Activated CD8-positive, alpha-beta memory T cell treated with anti-CD3 and anti-CD28 coated beads for 36 hours (primary cell): Measurements from ENCODE around the gene RIPOR1. TPM values are rescaled to one million over a fixed set of nuclear protein-coding genes. Genes with fewer than 3 reads are reported as not detected.
"Not testable (repeated sequence)": the region's sequence is repeated elsewhere in the genome, so short reads cannot be mapped to it uniquely, and the experiment has no call there.

Source experiments
- CTCF ChIA-PET: fragments of 350-600 bp; sonication (Branson Sonifier 250); formaldehyde crosslinking; loops from one replicate; lab custom pipeline; 2021; ENCODE audit warnings: antibody characterized with exemption; lab: Charles Lee
- POLR2A ChIA-PET: fragments of 350-600 bp; sonication (Branson Sonifier 250); formaldehyde crosslinking; loops from one replicate; lab custom pipeline; 2021; ENCODE audit warnings: antibody characterized with exemption; lab: Charles Lee
- total RNA-seq, 2 experiments: library from RNA; stranded (reverse); gene quantifications; one replicate each; pipeline ENCODE4 v1.2.3, GENCODE V29; 2021

The RIPOR1 gene
- total RNA-seq, 2 experiments from 2014 or later = 23.4 to 30.9 TPM

DNA sequence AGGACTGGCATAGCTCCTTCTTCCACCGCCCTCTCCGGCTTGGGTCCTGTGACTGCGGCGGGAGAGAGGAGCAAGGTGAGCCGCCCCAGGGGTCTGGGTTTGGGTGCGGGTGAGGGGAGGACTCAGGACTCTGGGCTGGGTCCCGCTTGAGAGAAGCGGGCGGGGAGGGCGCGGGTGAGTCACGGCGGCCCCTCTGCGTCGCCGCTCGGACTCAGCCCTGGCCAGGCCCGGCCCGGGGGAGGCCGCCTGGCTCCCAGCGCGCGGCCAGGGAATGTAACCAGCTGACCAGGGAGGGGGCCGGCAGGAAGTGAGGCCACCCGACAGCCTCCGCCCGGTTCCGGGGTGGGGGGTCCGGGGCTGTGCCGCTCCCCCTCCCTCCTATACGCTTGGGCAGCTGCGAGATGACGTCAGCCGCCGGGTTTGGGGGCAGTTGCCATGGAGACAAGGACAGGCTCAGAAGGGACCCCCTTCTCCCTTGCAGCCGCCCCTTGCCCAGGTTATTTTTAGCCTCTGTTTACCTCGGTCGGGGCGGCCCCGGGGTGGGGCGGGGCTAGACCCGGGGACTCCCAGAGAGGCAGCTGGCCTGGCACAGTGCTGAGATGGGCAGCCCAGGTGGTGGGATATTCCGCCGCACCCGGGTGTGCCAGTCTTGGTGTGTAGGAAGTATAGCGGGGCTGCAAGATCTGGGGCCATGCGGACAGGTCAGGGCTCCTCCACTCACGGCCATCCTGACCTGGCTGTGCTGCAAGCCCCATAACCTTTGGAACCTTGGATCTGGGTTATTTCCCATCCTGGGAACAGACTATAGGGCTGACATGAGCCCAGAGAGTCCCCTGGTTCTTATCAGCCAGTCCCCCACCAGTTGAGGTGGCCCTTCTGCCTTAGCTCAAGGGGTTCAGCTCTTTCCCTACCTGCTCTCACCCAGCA is 1.6 kb downstream of the RIPOR1 start:
- ChIA-PET CTCF (interaction anchor here (0.6 to 2.0 kb wide), 9 partner anchors 10 to 656 kb away, joined by 3 to 18 read pairs (median 3); partner anchors contain the start of genes ATP6V0D1 and CTCF), POLR2A (interaction anchor here (0.6 to 0.9 kb wide), 2 partner anchors 15 to 130 kb away, joined by 3 read pairs; partner anchors contain the start of gene ACD)

DNA sequence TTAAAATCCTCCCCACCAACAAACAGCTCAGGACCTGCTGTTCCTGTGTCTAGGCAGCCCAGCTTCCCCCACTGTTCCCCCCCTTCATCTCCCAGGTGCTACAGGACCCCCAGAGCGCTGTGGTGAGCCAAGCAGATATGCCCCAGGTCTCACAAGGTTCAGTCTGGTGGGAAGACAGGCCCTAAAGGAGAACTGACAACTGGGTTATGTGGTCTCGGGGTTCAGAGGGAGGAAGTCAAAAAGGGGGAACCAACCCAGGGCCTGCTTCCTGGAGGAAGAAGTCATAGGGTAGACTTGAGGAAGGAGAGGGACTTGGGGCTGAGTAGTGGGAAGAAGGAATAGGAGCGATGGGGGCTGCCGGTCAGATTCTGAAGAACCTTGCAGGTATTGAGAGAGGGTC is 2.6 kb downstream of the RIPOR1 start:
- ChIA-PET POLR2A (interaction anchor here (0.9 kb wide), 1 partner anchor 129 kb away, joined by 3 read pairs; the partner anchor contains the start of gene ACD), CTCF (interaction anchor here (1.6 to 2.0 kb wide), 2 partner anchors 11 to 136 kb away, joined by 3 to 18 read pairs; no protein-coding TSS in a partner anchor)

DNA sequence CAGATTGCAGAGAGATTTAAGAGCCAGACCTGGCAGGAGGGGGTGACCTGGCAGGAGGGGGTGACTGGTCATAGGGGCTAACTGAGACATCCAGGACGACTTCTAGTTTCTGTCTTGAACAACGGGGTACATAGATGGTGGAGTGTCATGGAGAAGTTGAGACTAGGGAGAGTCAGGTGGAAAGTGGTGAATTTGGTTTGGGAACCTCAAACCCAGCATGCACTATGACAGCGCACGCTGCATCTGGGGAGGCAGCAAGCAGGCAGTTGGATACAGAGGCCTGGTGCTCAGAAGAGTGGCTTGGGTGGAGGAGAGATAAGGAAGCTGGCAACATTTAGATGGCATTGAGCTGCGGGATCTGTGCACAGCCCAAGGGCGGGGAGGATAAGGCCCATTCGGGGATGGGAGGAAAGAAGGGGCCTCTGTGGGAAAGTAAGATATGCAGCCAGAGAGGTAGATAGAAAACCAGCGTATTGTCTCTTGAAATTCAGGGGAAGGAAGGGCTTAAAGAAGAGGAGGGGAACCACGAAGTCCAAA is 4.5 kb downstream of the RIPOR1 start:
- POLR2A ChIA-PET = interaction anchor here (0.6 kb wide), 1 partner anchor 278 kb away, joined by 4 read pairs; no protein-coding TSS in a partner anchor
- CTCF ChIA-PET = interaction anchor here (0.6 to 1.4 kb wide), 5 partner anchors 12 to 135 kb away, joined by 3 to 9 read pairs (median 4); no protein-coding TSS in a partner anchor

DNA sequence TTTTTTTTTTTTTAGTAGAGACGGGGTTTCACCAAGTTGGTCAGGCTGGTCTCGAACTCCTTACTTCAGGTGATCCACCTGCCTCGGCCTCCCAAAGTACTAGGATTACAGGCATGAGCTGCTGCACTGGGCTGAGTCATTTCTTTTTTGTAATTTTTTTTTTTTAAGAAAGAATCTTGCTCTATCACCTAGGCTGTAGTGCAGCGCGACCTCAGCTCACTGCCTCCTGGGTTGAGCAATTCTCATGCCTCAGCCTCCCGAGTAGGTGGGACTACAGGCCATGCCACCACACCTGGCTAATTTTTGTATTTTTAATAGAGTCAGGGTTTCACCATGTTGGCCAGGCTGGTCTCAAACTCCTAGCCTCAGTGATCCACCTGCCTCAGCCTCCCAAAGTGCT is 5.4 kb downstream of the RIPOR1 start:
- CTCF ChIA-PET = interaction anchor here (0.7 to 1.3 kb wide), 2 partner anchors 13 kb away, joined by 5 to 6 read pairs; no protein-coding TSS in a partner anchor
- POLR2A ChIA-PET = not testable (repeated sequence)

DNA sequence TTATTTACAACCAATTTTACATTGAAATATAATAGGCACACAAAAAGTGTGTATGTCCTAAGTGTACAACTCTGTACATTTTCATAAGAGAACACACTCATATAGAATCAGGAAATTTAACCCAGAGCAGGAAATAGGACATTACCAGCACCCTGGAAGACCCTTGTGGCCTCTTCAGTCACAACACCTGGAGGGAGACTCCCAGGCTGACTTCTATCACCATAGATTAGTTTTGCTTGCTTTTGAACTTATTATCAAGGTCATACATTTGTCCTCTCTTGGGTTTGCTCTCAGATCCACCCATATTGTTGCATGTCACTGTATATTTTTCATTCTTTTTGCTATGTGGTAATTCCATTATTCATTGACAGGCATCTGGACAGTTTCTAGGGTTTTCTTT is 5.8 kb downstream of the RIPOR1 start:
- POLR2A ChIA-PET = interaction anchor here (0.6 kb wide), 1 partner anchor 13 kb away, joined by 7 read pairs; no protein-coding TSS in a partner anchor
- CTCF ChIA-PET = interaction anchor here (0.7 to 1.4 kb wide), 3 partner anchors 12 to 555 kb away, joined by 3 to 8 read pairs (median 6); no protein-coding TSS in a partner anchor

DNA sequence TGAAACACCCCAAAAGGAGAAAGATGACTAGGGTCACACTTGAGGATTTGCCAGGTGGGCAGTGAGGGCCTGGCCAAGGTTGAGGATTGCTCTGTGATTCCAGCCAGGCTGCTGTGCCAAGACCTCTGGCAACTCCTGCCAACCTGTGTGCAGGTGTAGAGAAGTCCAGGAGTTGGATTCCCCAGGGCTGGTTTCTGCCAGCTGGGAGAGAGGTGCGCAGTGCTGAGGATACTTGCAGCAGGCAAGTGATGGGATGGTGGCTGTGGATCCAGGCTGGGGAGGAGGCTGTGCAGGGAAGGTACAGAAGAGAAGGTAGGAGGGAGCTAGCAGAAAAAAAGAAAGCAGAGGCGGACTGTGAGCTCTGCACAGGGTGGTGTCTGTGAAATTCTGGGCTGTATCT is 6.6 kb downstream of the RIPOR1 start:
- ChIA-PET CTCF (interaction anchor here (0.6 to 1.5 kb wide), 5 partner anchors 11 to 556 kb away, joined by 3 to 8 read pairs (median 6); partner anchors contain the start of gene ATP6V0D1), POLR2A (interaction anchor here (0.5 to 0.6 kb wide), 2 partner anchors 13 to 32 kb away, joined by 7 to 9 read pairs; no protein-coding TSS in a partner anchor)

DNA sequence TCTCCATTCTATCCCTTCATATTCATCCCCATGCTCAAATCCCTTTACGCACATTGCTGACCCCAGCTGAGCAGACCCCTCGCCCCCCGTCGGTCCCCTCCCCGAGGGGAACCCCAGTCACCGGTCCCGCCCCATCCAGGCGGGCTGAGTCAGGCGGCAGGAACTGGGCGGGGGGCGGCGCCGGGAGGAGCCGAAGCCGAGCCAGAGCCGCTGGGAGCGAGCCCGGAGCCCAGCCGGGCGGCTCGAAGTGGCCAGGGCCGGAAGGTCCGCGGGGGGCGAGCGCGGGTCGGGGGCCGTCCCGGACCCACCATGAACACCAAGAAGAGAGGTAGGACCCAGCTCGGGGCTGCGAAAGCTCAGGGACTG is 8.6 kb downstream of the RIPOR1 start:
- ChIA-PET POLR2A (interaction anchor here (0.6 to 3.4 kb wide), 11 partner anchors 8 to 1329 kb away, joined by 3 to 19 read pairs (median 3); partner anchors contain the start of genes ACD, C16orf86, CTCF and ENKD1), CTCF (interaction anchor here (0.9 to 4.5 kb wide), 7 partner anchors 10 to 108 kb away, joined by 3 to 39 read pairs (median 8); partner anchors contain the start of genes CARMIL2 and CTCF)

DNA sequence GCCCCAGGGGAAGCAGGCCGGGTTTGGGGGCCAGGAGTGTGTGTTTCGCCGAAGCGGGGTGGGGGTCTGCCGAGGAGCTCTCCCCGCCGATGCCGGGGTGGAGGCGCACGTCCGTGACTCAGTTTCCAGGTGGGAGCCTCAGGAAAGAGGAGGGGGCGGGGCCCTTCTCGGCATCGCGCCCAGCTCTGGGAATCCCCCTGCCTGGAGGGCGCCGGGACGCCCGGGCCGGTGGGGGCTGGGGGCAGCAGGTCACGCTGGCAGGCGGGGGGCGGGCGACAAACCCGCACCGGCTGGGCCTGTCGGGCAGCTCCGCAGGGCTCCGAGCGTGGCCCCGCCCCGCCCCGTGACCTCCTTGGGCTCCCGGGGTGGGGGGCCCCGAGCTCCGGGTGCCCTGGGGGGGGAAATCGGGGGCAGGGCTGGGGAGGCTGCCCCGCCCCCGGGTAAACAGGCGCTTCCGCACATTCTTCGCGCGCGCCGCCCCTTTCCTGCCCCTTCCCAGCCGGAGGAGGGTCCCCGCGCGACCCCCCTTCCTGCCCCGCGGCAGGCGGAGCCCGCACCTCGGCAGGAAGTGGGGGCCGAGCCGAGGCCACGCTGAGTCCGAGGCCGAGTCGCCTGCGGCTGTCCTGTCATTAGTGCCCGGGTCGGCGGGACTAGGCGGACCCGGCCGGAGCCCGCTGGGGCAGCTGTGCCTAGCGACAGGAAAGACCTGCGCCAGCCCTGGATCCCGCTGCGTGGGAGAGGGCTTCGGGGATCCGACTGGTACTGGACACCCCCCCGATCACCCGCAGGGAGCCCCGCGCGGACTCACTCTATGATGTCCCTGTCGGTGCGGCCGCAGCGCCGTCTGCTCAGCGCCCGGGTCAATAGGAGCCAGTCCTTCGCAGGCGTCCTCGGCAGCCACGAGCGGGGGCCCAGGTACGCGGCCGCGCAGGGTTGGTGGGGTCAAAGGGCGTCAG is 9.3 kb downstream of the RIPOR1 start:
- ChIA-PET CTCF (interaction anchor here (0.9 to 4.5 kb wide), 7 partner anchors 9 to 107 kb away, joined by 3 to 39 read pairs (median 8); partner anchors contain the start of genes CARMIL2 and CTCF), POLR2A (interaction anchor here (0.6 to 3.4 kb wide), 11 partner anchors 9 to 397 kb away, joined by 3 to 19 read pairs (median 3); partner anchors contain the start of genes ACD, C16orf86, CTCF and ENKD1)

DNA sequence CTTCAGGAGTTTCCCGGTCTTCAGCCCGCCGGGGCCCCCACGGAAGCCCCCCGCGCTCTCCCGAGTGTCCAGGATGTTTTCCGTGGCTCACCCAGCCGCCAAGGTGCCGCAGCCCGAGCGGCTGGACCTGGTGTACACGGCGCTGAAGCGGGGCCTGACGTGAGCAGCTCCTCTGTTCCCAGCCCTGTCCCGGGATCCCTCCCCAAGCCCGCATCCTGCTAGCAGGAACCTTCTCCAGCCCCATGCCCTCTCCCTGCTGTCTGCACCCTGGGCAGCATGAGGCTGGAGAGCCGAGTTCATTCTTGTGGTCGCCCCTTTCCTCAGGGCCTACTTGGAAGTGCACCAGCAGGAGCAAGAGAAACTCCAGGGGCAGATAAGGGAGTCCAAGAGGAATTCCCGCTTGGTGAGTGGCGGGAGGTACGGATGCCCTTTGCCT is 10.1 kb downstream of the RIPOR1 start:
- ChIA-PET POLR2A (interaction anchor here (1.3 to 3.4 kb wide), 2 partner anchors 9 to 23 kb away, joined by 6 to 19 read pairs; partner anchors contain the start of gene CTCF), CTCF (interaction anchor here (2.1 to 4.5 kb wide), 4 partner anchors 16 to 106 kb away, joined by 7 to 39 read pairs (median 17); partner anchors contain the start of genes CARMIL2 and CTCF)

DNA sequence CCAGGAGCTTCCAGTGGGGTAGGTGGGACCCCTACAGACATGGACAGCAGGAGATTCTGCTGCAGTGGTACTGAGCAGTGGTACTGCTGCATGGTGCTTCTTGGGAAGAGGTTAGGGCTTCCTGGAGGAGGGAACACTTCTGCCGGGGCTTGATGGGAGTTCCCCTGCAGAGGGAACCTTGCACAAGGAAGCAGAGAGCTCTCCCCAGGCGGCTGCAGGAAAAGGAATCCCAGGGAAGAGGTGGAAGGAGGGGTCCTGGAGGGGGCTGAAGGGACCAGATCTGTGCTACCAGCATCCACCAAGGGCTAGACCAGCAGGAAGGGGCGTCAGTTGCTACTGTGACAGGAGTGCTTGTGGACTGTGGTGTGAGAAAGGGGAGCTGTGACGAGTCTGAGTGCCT is 10.6 kb downstream of the RIPOR1 start:
- POLR2A ChIA-PET = interaction anchor here (3.4 kb wide), 1 partner anchor 22 kb away, joined by 19 read pairs; the partner anchor contains the start of gene CTCF
- CTCF ChIA-PET = interaction anchor here (2.9 to 4.5 kb wide), 3 partner anchors 17 to 106 kb away, joined by 7 to 39 read pairs (median 26); partner anchors contain the start of gene CARMIL2

DNA sequence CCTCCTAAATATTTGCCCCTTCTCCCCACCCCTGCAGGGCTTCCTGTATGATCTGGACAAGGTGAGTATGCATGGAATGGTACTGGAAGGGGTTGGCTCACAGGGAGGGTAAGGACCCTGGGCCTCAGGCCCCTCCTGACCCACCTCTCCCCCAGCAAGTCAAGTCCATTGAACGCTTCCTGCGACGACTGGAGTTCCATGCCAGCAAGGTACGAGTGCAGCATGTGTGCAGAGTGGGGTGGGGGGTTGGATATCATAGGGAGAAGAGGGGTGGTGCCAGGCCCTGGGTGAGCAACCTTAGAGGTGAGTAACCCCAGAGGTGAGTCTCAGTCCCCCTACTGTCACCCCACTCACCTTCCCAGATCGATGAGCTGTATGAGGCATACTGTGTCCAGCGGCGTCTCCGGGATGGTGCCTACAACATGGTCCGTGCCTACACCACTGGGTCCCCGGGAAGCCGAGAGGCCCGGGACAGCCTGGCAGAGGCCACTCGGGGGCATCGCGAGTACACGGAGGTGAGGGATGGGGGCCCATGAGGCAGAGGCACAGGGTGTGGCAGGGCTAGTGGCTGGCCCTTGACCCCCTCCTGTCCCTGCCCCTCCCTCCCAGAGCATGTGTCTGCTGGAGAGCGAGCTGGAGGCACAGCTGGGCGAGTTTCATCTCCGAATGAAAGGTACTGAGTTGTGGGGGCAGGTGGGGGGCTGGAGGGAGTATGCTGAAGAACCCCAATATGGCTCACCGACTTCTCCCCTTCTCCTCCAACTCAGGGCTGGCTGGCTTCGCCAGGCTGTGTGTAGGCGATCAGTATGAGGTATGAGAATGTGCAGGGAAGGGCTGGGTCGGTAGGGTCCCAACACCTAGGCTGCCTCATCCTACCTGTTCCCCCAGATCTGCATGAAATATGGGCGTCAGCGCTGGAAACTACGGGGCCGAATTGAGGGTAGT is 11.3 kb downstream of the RIPOR1 start:
- ChIA-PET POLR2A (interaction anchor here (3.4 kb wide), 1 partner anchor 22 kb away, joined by 19 read pairs; the partner anchor contains the start of gene CTCF), CTCF (interaction anchor here (2.9 to 4.5 kb wide), 3 partner anchors 16 to 105 kb away, joined by 7 to 39 read pairs (median 26); partner anchors contain the start of gene CARMIL2)

DNA sequence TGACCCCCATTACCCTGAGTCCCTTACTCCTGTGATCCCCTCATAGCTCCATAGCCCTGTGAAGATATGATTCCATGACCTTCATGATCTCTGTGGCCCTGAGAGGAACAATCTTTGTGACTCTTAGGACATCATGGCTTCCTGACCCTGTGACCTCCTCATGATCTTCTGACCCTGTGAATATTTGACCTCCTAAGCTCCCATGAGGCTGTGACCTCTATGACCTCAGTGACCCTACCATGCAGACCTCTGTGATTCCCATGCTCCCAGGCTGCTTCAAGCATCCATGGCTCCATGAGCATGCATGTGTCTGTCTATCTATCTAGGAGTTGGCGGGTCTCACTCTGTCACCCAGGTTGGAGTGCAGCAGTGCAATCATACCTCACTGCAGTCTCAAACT is 12.1 kb downstream of the RIPOR1 start:
- POLR2A ChIA-PET = interaction anchor here (2.0 kb wide), 1 partner anchor 117 kb away, joined by 4 read pairs; no protein-coding TSS in a partner anchor
- CTCF ChIA-PET = interaction anchor here (0.6 to 0.7 kb wide), 2 partner anchors 11 to 19 kb away, joined by 3 to 4 read pairs; no protein-coding TSS in a partner anchor

DNA sequence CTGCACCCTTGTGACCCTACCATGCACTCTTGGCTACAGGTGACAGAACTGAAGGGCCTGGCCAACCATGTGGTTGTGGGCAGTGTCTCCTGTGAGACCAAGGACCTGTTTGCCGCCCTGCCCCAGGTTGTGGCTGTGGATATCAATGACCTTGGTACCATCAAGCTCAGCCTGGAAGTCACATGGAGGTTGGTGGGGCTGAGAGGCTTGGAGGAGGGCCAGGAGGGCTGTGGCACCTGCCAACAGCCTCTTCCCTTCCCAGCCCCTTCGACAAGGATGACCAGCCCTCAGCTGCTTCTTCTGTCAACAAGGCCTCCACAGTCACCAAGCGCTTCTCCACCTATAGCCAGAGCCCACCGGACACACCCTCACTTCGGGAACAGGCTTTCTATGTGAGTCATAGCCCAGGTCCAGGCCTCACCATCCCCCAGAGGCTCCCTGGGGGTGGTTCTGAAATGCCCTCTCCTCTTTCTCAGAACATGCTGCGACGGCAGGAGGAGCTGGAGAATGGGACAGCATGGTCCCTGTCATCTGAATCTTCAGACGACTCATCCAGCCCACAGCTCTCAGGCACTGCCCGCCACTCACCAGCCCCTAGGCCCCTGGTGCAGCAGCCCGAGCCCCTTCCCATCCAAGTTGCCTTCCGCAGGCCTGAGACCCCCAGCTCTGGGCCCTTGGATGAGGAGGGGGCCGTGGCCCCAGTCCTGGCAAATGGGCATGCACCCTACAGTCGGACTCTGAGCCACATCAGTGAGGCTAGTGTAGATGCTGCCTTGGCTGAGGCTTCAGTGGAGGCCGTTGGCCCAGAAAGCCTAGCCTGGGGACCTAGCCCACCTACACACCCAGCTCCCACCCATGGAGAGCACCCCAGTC is 13.0 kb downstream of the RIPOR1 start:
- ChIA-PET CTCF (interaction anchor here (0.6 to 1.0 kb wide), 3 partner anchors 20 to 103 kb away, joined by 3 to 4 read pairs (median 3); partner anchors contain the start of gene CARMIL2), POLR2A (interaction anchor here (2.0 kb wide), 1 partner anchor 116 kb away, joined by 4 read pairs; no protein-coding TSS in a partner anchor)

DNA sequence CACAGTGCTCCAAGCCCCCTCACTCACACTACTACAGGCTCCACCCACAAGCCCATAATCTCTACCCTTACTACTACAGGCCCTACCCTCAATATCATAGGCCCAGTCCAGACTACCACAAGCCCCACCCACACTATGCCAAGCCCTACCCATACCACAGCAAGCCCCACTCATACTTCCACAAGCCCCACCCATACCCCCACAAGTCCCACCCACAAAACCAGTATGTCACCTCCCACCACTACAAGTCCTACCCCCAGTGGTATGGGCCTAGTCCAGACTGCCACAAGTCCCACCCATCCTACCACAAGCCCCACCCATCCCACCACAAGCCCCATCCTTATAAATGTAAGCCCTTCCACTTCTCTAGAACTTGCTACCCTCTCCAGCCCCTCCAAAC is 13.8 kb downstream of the RIPOR1 start:
- ChIA-PET POLR2A (interaction anchor here (2.0 kb wide), 1 partner anchor 116 kb away, joined by 4 read pairs; no protein-coding TSS in a partner anchor), CTCF (interaction anchor here (1.2 to 10.1 kb wide), 2 partner anchors 20 to 102 kb away, joined by 3 to 126 read pairs; partner anchors contain the start of gene CARMIL2)
